Endothelial cell of umbilical vein (primary cell): ENCODE results near the gene ZDHHC9. TPM values are rescaled to one million over a fixed set of nuclear protein-coding genes. Genes with fewer than 3 reads are reported as not detected.
A peak's percentile ranks its signal among the peaks of the same experiment; 100 is the strongest.

Source experiments
- BruUV-seq: library from RNA; stranded (reverse); fragments of 400-500 nt; replicated peaks from 2 replicates; lab custom pipeline; 2021; lab: Mats Ljungman, UMichigan
- CTCF ChIA-PET: fragments of 300-600, 350-600 bp; sonication (Branson Sonifier 250); formaldehyde crosslinking; loops from one replicate; lab custom pipeline; 2021; ENCODE audit warnings: antibody characterized with exemption, inconsistent platforms; lab: Charles Lee
- POLR2A ChIA-PET: fragments of 300-600, 350-600 bp; sonication (Branson Sonifier 250); formaldehyde crosslinking; loops from one replicate; lab custom pipeline; 2021; ENCODE audit warnings: antibody characterized with exemption, inconsistent platforms; lab: Charles Lee
- DNase-seq: peaks from one replicate; pipeline ENCODE4 v3.0.0-alpha.2; 2011; ENCODE audit warnings: low read depth, low spot score
- FAIRE-seq: peaks from 2 replicates; lab custom pipeline; 2011; peaks lifted over from hg19 to GRCh38; lab: Jason Lieb, UNC
- H2AFZ ChIP-seq: 2 replicates; pipeline ENCODE4 v1.6.0; 2012; ENCODE audit warnings: low read depth, low read length, control low read depth, inconsistent platforms
- H3K27ac ChIP-seq: 2 replicates; pipeline ENCODE4 v1.5.1; 2011; ENCODE audit warnings: low read depth, mild to moderate bottlenecking, control low read depth, low read length, moderate library complexity; ENCODE audit not compliant: insufficient read depth
- H3K27me3 ChIP-seq, 2 experiments: 2 replicates each; pipeline versions ENCODE4 v1.6.0 to v1.6.1; 2011; ENCODE audit warnings: low read length in 2 of 2, mixed read lengths in 1 of 2; ENCODE audit not compliant: control insufficient read depth in 2 of 2, insufficient read depth in 2 of 2
- H3K36me3 ChIP-seq, 2 experiments: 2 replicates in 1 of 2; 3 replicates in 1 of 2; pipeline ENCODE4 v1.5.1; 2011; ENCODE audit warnings: low read length in 2 of 2, mild to moderate bottlenecking in 1 of 2, moderate library complexity in 1 of 2; ENCODE audit not compliant: control insufficient read depth in 2 of 2, insufficient read depth in 2 of 2; ENCODE audit errors: extremely low read depth in 1 of 2
- H3K4me1 ChIP-seq: 3 replicates; pipeline ENCODE4 v1.5.1; 2011; ENCODE audit warnings: mild to moderate bottlenecking, low read length; ENCODE audit not compliant: control insufficient read depth, insufficient read depth; ENCODE audit errors: extremely low read depth
- H3K4me2 ChIP-seq: 2 replicates; pipeline ENCODE4 v1.6.1; 2011; ENCODE audit warnings: low read length, control low read depth, mixed read lengths; ENCODE audit not compliant: insufficient read depth
- H3K4me3 ChIP-seq, 3 experiments: fragments of 200-600 bp in 1 of 3; sonication (generic), shearing (Covaris generic) in 1 of 3; replicated peaks in 1 of 3; 2 replicates each; pipeline ENCODE4 v1.5.1; 2011 to 2016; ENCODE audit warnings: control low read depth in 3 of 3, low read length in 3 of 3, mild to moderate bottlenecking in 2 of 3, inconsistent platforms in 1 of 3, low read depth in 1 of 3, moderate library complexity in 1 of 3; ENCODE audit not compliant: insufficient read depth in 1 of 3
- H3K79me2 ChIP-seq: 2 replicates; pipeline ENCODE4 v1.6.0; 2012; ENCODE audit warnings: low read length, inconsistent platforms; ENCODE audit not compliant: control insufficient read depth, insufficient read depth
- H3K9ac ChIP-seq: replicated peaks from 2 replicates; pipeline ENCODE3; 2011; ENCODE audit warnings: low read length, control low read depth; ENCODE audit not compliant: insufficient read depth; ENCODE audit errors: extremely low read depth
- H3K9me1 ChIP-seq: replicated peaks from 3 replicates; pipeline ENCODE4 v1.6.0; 2011; ENCODE audit warnings: mild to moderate bottlenecking, low read length; ENCODE audit not compliant: control insufficient read depth, insufficient read depth; ENCODE audit errors: extremely low read depth
- H3K9me3 ChIP-seq: replicated peaks from 2 replicates; pipeline ENCODE4 v1.5.1; 2012; ENCODE audit warnings: low read length, inconsistent platforms; ENCODE audit not compliant: control insufficient read depth, insufficient read depth
- H4K20me1 ChIP-seq: replicated peaks from 2 replicates; pipeline ENCODE3; 2011; ENCODE audit warnings: mild to moderate bottlenecking, low read length; ENCODE audit not compliant: control insufficient read depth, insufficient read depth; ENCODE audit errors: extremely low read depth
- CTCF ChIP-seq, 2 donors: IDR thresholded peaks; 1 replicate in 1 of 2; 2 replicates in 1 of 2; pipeline ENCODE4 v1.5.1; 2011; ENCODE audit warnings: low read length in 2 of 2, mild to moderate bottlenecking in 2 of 2, moderate library complexity in 2 of 2, control low read depth in 1 of 2, inconsistent platforms in 1 of 2, low read depth in 1 of 2; ENCODE audit not compliant: insufficient read depth in 1 of 2; ENCODE audit errors: extremely low read depth in 1 of 2
- EZH2 ChIP-seq: IDR thresholded peaks from 2 replicates; pipeline ENCODE4 v1.6.1; 2012; ENCODE audit warnings: borderline replicate concordance, low read depth, mild to moderate bottlenecking, moderate library complexity, low read length, inconsistent platforms; ENCODE audit not compliant: severe bottlenecking
- FOS ChIP-seq: IDR thresholded peaks from 2 replicates; pipeline ENCODE4 v1.6.1; 2011; ENCODE audit warnings: mild to moderate bottlenecking, low read length, moderate library complexity, borderline replicate concordance; ENCODE audit not compliant: insufficient read depth
- GATA2 ChIP-seq: IDR thresholded peaks from 2 replicates; pipeline ENCODE4 v1.7.0; 2011; ENCODE audit warnings: low read depth, mild to moderate bottlenecking, moderate library complexity, mixed read lengths, low read length; ENCODE audit not compliant: insufficient read length, insufficient read depth
- JUN ChIP-seq: IDR thresholded peaks from 2 replicates; pipeline ENCODE4 v1.6.1; 2011; ENCODE audit warnings: borderline replicate concordance, low read depth; ENCODE audit not compliant: insufficient read length, insufficient read depth
- MAX ChIP-seq: IDR thresholded peaks from 2 replicates; pipeline ENCODE4 v1.6.1; 2011; ENCODE audit not compliant: insufficient read depth, insufficient read length
- MYC ChIP-seq: IDR thresholded peaks from one replicate; pipeline ENCODE4 v1.6.1; 2011; ENCODE audit warnings: mild to moderate bottlenecking, low read depth, low read length
- POLR2A ChIP-seq: IDR thresholded peaks from 2 replicates; pipeline ENCODE4 v1.6.1; 2012; ENCODE audit warnings: low read depth, mild to moderate bottlenecking, control low read depth, low read length
- POLR2AphosphoS5 ChIP-seq: IDR thresholded peaks from 2 replicates; pipeline ENCODE4 v1.6.1; 2012; ENCODE audit warnings: low read depth, mild to moderate bottlenecking, control low read depth, low read length, moderate library complexity; ENCODE audit not compliant: insufficient read depth
- dilution Hi-C: fragments of 300-500 bp; cut with MboI; formaldehyde crosslinking; loops from one replicate; pipeline ENCODE4 v1.15.0; 2019; ENCODE audit warnings: low sequenced_read_pairs; ENCODE audit not compliant: extremely low pct_ligation_motif_present
- intact Hi-C: fragments of 100-400 bp; cut with micrococcal nuclease; formaldehyde crosslinking; loops from one replicate; pipeline ENCODE4 v1.10.0; 2022
- polyA plus RNA-seq, 4 experiments: library from polyadenylated mRNA; depleted of rRNA in 3 of 4; stranded (reverse) in 3 of 4; unstranded in 1 of 4; fragments of >200 nt; gene quantifications; 2 replicates each; pipeline versions ENCODE4 v1.2.1 to v1.2.3, GENCODE V29; 2011 to 2012; ENCODE audit warnings: missing spikeins in 1 of 4
- total RNA-seq: library from RNA; stranded (reverse); gene quantifications from 2 replicates; pipeline ENCODE4 v1.2.3, GENCODE V29; 2021

ZDHHC9 gene
- total and polyA plus RNA-seq, 2 donors (not counting 3 experiments of a cell fraction or from before 2014, with no cell fraction given), result 27.4 to 33.6 TPM

GRCh38 chrX:129830494-129830893 is 13.2 kb downstream of the ZDHHC9 start:
- POLR2A ChIA-PET, result no interaction called here
- H3K27ac ChIP-seq, result no peak overlapping the region
- peaks cover 0 to 4% of the 10 kb centered on the region in 2 experiments for H3K36me3 ChIP-seq
- DNase-seq (no peak), FAIRE-seq (peak; percentile 52)
- no peaks in the 10 kb centered on the region for H4K20me1 ChIP-seq
- H3K9me3 ChIP-seq, result no peaks in the 10 kb centered on the region
- no peak overlapping the region for H3K9ac ChIP-seq
- no peaks in the 10 kb centered on the region for H3K4me1 ChIP-seq
- no TSS peak for BruUV-seq
- H2AFZ ChIP-seq, result no peak overlapping the region
- H3K4me3 ChIP-seq, result no peak overlapping the region
- dilution Hi-C loops, result no loop called here
- intact Hi-C loops, result no loop called here
- H3K79me2 ChIP-seq, result no peaks in the 10 kb centered on the region
- CTCF ChIA-PET, result interaction anchor here (1.2 kb wide), 1 partner anchor 103 kb away, joined by 3 read pairs; no protein-coding TSS in a partner anchor
- no peaks in the 10 kb centered on the region for H3K27me3 ChIP-seq
- TF ChIP-seq EZH2, result no peak
- no peak for TF ChIP-seq GATA2
- no peak for TF ChIP-seq POLR2AphosphoS5
- no peak for TF ChIP-seq POLR2A
- no peak for TF ChIP-seq JUN
- no peak for TF ChIP-seq MAX
- no peak for TF ChIP-seq FOS
- no peak for TF ChIP-seq CTCF (IDR thresholded peaks at IDR 0.05; ENCODE audit: extremely low read depth in 1 of 2, insufficient read depth in 1 of 2, low read depth in 1 of 2, low read length in 2 of 2)
- no peak for TF ChIP-seq MYC
- H3K4me2 ChIP-seq, result no peak overlapping the region
- no peaks in the 10 kb centered on the region for H3K9me1 ChIP-seq
